Transverse colon (tissue), 4 donors: ENCODE measurements around the gene GALM. TPM values are rescaled to one million over a fixed set of nuclear protein-coding genes. Genes with fewer than 3 reads are reported as not detected.

Experiments
- DNase-seq: peaks from one replicate; pipeline ENCODE4 v3.0.0-alpha.2; 2019
- H3K27ac ChIP-seq, 4 donors: fragments of 200-600 bp; sonication (generic); 2 replicates each; pipeline ENCODE4 v1.5.1; 2016 to 2018; ENCODE audit warnings: inconsistent platforms in 4 of 4
- H3K27me3 ChIP-seq: fragments of 200-600 bp; sonication (generic); 2 replicates; pipeline ENCODE4 v1.5.1; 2017; ENCODE audit warnings: inconsistent platforms
- H3K36me3 ChIP-seq, 4 donors: fragments of 200-600 bp; sonication (generic); 2 replicates each; pipeline ENCODE4 v1.5.1; 2017 to 2019; ENCODE audit warnings: inconsistent platforms in 4 of 4
- H3K4me1 ChIP-seq, 4 donors: fragments of 200-600 bp; sonication (generic); 2 replicates each; pipeline ENCODE4 v1.5.1; 2017 to 2020; ENCODE audit warnings: inconsistent platforms in 4 of 4
- H3K4me3 ChIP-seq, 4 donors: fragments of 200-600 bp; sonication (generic); 1 replicate in 1 of 4; 2 replicates in 3 of 4; pipeline versions ENCODE4 v1.5.1 to v1.6.1; 2017 to 2019; ENCODE audit warnings: inconsistent platforms in 4 of 4
- H3K9me3 ChIP-seq, 2 donors: fragments of 200-600 bp; sonication (generic); 2 replicates each; pipeline ENCODE4 v1.5.1; 2017 to 2019; ENCODE audit warnings: inconsistent platforms in 2 of 2
- EP300 ChIP-seq: sonication (generic); formaldehyde crosslinking; IDR thresholded peaks from one replicate; pipeline ENCODE4 v1.6.1; 2017; ENCODE audit warnings: antibody characterized with exemption, low read depth
- POLR2A ChIP-seq: fragments of 450-650 bp; IDR thresholded peaks from one replicate; pipeline ENCODE4 v1.6.1; 2016; ENCODE audit warnings: antibody characterized with exemption, mild to moderate bottlenecking, moderate library complexity
- POLR2AphosphoS5 ChIP-seq, 3 donors: sonication (generic); formaldehyde crosslinking; IDR thresholded peaks; one replicate each; pipeline ENCODE4 v1.6.1; 2016; ENCODE audit warnings: antibody characterized with exemption in 3 of 3
- WGBS, 2 donors: methylation state at CpG; one replicate each; pipeline ENCODE4 v1.1.5; 2018; ENCODE audit warnings: low coverage in 1 of 2; 5-methylcytosine and 5-hydroxymethylcytosine counted together
- in situ Hi-C, 4 donors: fragments of 200-750 bp; cut with MboI; loops; one replicate each; pipeline versions ENCODE4 v1.15.0 to v1.15.1; 2017; ENCODE audit warnings: low sequenced_read_pairs in 3 of 4, low pct_ligation_motif_present in 1 of 4, low pct_unique_long_range_greater_than_20kb in 1 of 4
- intact Hi-C: fragments of 100-400 bp; cut with DNase I; formaldehyde crosslinking; loops from one replicate; pipeline ENCODE4 v1.15.1; 2023; ENCODE audit warnings: low total_unique reads
- total RNA-seq, 4 donors: library from RNA; depleted of rRNA; stranded (reverse); fragments of >200 nt; gene quantifications; one replicate each; pipeline ENCODE4 v1.1.0, GENCODE V29; 2016
- TF ChIP-seq, protein P1 (sequence below), 5 experiments: fragments of 200-600 bp in 3 of 5; fragments of 450-650 bp in 2 of 5; sonication (generic) in 3 of 5; IDR thresholded peaks; 1 replicate in 2 of 5; 2 replicates in 3 of 5; pipeline ENCODE4 v1.5.1; 2016 to 2017; ENCODE audit warnings: antibody characterized with exemption in 5 of 5, inconsistent platforms in 3 of 5, mild to moderate bottlenecking in 2 of 5, moderate library complexity in 1 of 5

The GALM gene
- total RNA-seq, 4 donors from 2014 or later = 35.5 to 80.6 (median 70.9) TPM

DNA sequence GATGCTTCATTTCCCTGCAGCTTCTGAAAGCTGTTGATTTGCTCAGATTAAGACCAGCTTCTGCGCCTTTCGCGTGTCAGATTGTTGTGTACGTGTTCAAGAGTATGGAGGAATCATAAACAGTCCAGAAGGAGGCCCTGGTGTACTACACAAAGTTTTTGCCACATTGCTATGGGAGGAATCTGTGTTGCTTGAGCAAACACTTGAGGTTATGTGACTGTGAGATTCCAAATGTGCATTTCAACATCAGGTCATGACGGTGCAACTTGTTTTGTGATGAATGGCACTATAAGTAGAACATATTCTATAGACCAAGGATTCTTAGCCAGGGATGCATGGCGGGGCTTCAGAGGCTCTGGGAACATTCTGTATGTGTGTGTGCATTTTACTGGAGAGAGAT lies 50.3 kb downstream of the GALM start:
- intact Hi-C loops (no loop called here), in situ Hi-C loops (no loop called here)
- H3K27ac ChIP-seq = no peak overlapping the region
- no peak for TF ChIP-seq EP300
- TF ChIP-seq POLR2A = no peak
- TF ChIP-seq POLR2AphosphoS5 (IDR thresholded peaks at IDR 0.05) = no peak
- TF ChIP-seq, protein P1, sequence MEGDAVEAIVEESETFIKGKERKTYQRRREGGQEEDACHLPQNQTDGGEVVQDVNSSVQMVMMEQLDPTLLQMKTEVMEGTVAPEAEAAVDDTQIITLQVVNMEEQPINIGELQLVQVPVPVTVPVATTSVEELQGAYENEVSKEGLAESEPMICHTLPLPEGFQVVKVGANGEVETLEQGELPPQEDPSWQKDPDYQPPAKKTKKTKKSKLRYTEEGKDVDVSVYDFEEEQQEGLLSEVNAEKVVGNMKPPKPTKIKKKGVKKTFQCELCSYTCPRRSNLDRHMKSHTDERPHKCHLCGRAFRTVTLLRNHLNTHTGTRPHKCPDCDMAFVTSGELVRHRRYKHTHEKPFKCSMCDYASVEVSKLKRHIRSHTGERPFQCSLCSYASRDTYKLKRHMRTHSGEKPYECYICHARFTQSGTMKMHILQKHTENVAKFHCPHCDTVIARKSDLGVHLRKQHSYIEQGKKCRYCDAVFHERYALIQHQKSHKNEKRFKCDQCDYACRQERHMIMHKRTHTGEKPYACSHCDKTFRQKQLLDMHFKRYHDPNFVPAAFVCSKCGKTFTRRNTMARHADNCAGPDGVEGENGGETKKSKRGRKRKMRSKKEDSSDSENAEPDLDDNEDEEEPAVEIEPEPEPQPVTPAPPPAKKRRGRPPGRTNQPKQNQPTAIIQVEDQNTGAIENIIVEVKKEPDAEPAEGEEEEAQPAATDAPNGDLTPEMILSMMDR (IDR thresholded peaks at IDR 0.05) = no peak
- DNase-seq = no peak
- no peaks in the 10 kb centered on the region for H3K36me3 ChIP-seq
- WGBS, 2 donors = 87 to 92% methylated on average over 2 to 6 of the region's 6 CpGs
- peaks cover 0 to 15% (median 0%) of the 10 kb centered on the region in 4 donors for H3K4me1 ChIP-seq
- H3K27me3 ChIP-seq = no peaks in the 10 kb centered on the region
- no peaks in the 10 kb centered on the region for H3K9me3 ChIP-seq
- H3K4me3 ChIP-seq = no peak overlapping the region

DNA sequence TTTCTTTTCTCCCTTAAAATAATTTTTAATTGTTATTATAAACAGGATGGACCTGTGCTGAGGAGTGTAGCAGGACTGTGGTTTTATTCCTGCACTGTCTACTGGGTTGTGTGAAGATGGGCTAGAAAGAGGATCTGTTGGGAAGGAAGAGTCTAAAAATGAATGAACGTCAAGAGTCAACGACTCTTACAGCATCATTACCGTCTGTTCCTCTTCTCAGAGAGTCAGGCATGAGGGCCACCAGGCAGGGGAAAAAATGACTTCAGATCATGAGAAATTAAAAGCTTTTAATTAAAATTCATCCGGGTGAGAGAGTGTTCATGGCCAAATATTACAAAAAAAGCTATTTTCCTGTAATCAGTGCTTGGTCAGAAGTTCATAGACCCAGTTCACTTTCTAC lies 52.7 kb downstream of the GALM start:
- in situ Hi-C loops = no loop called here
- no peaks in the 10 kb centered on the region for H3K9me3 ChIP-seq
- intact Hi-C loops = no loop called here
- TF ChIP-seq, protein P1 (IDR thresholded peaks at IDR 0.05) = no peak
- TF ChIP-seq EP300 (no peak), POLR2AphosphoS5 (IDR thresholded peaks at IDR 0.05) (no peak), POLR2A (no peak)
- H3K36me3 ChIP-seq = no peaks in the 10 kb centered on the region
- no peak overlapping the region for H3K27ac ChIP-seq
- no peak for DNase-seq
- H3K4me3 ChIP-seq = no peak overlapping the region
- no peaks in the 10 kb centered on the region for H3K27me3 ChIP-seq
- 86% methylated on average over 4 of the region's 4 CpGs; no CpG with 5 or more reads in 1 of the 2 donors for WGBS, 2 donors
- H3K4me1 ChIP-seq = peaks cover 0 to 20% (median 0%) of the 10 kb centered on the region in 4 donors

DNA sequence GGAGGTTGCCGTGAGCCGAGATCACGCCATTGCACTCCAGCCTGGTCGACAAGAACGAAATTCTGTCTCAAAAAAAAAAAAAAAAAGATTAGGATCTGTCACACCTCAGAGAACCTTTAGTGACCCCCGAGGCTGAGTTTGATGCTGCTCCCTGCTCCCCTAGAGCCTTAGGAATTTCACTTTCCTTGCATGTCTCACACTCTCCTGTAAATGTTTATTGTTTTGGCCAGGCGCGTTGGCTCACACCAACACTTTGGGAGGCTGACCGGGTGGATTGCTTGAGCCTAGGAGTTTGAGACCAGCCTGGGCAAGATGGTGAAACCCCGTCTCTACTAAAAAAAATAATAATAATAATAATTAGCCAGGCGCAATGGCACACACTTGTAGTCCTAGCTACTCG lies 53.8 kb downstream of the GALM start:
- Histone ChIP-seq H3K27me3 (no peaks in the 10 kb centered on the region), H3K9me3 (no peaks in the 10 kb centered on the region), H3K4me1 (peaks cover 0 to 16% (median 0%) of the 10 kb centered on the region in 4 donors), H3K27ac (peak overlapping the region in 3 of 4 donors; percentile 23 to 46 (median 42)), H3K36me3 (no peaks in the 10 kb centered on the region), H3K4me3 (no peak overlapping the region)
- in situ Hi-C loops = no loop called here
- intact Hi-C loops = loop anchor here (10.0 kb wide), 1 partner anchor 115 kb away; the partner anchor contains the start of gene HNRNPLL
- 94 to 96% methylated on average over 12 of the region's 12 CpGs for WGBS, 2 donors
- TF ChIP-seq POLR2A (no peak), POLR2AphosphoS5 (IDR thresholded peaks at IDR 0.05) (no peak), EP300 (no peak)
- TF ChIP-seq, protein P1 (IDR thresholded peaks at IDR 0.05) = no peak
- no peak for DNase-seq

DNA sequence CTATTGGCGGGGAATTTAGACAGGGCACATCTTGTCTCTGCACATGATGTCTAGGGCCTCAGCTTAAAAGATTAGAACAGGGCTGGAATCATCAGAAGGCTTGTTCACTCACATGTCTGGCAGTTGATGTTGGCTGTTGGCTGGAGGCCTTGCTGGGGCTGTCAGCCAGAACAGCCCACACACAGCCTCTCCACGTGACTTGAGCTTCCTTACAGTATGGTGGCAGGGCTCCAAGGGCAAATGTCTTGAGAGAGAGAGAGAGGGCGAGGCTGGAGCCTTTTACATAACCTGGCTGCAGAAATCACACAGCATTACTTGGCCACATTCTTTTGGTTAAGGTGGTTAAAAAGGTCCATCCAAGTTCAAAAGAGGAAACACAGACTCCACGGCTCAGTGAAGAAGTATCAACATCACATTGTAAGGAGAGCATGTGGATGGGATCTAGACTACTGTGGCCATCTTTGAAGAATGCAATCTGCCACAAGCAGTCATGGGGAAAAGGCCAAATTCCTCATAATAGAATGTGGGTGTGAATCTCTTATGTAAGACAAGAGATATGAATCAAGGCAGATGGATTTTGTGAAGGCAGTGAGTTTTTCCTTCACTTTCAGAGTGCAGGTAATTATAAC lies 54.8 kb downstream of the GALM start:
- Histone ChIP-seq H3K4me1 (peaks cover 0 to 16% (median 0%) of the 10 kb centered on the region in 4 donors), H3K27ac (peak overlapping the region in 3 of 4 donors; percentile 23 to 42 (median 32)), H3K27me3 (no peaks in the 10 kb centered on the region), H3K9me3 (no peaks in the 10 kb centered on the region), H3K36me3 (no peaks in the 10 kb centered on the region), H3K4me3 (no peak overlapping the region)
- 56 to 63% methylated on average over 2 to 4 of the region's 4 CpGs for WGBS, 2 donors
- TF ChIP-seq, protein P1 (IDR thresholded peaks at IDR 0.05) = no peak
- TF ChIP-seq EP300 (no peak), POLR2AphosphoS5 (IDR thresholded peaks at IDR 0.05) (peak in 2 of 3 donors; percentile 22 to 29), POLR2A (no peak)
- in situ Hi-C loops = no loop called here
- DNase-seq = peak; percentile 45
- intact Hi-C loops = loop anchor here (10.0 kb wide), 1 partner anchor 116 kb away; the partner anchor contains the start of gene HNRNPLL
